Colonic mucosa (tissue), 4 donors: Measurements from ENCODE around the gene PPP2R5E. TPM values are rescaled to one million over a fixed set of nuclear protein-coding genes. Genes with fewer than 3 reads are reported as not detected.

ENCODE experiments used
- DNase-seq: peaks from one replicate; pipeline ENCODE4 v3.0.0-alpha.2; 2020
- H3K27ac ChIP-seq: fragments of 200-600 bp; one replicate; pipeline ENCODE4 v1.8.0; 2021
- H3K27me3 ChIP-seq: fragments of 200-600 bp; one replicate; pipeline ENCODE4 v1.8.0; 2021
- H3K36me3 ChIP-seq: fragments of 200-600 bp; one replicate; pipeline ENCODE4 v1.8.0; 2021
- H3K4me1 ChIP-seq: fragments of 200-600 bp; one replicate; pipeline ENCODE4 v1.8.0; 2021; ENCODE audit warnings: mild to moderate bottlenecking
- H3K4me3 ChIP-seq: fragments of 200-600 bp; one replicate; pipeline ENCODE4 v1.8.0; 2021
- H3K9ac ChIP-seq, 2 donors: one replicate each; pipeline ENCODE4 v1.7.0; 2013; ENCODE audit warnings: control low read depth in 2 of 2, low read depth in 2 of 2, low read length in 2 of 2
- H3K9me3 ChIP-seq: fragments of 200-600 bp; one replicate; pipeline ENCODE4 v1.8.0; 2021
- intact Hi-C: fragments of 100-400 bp; cut with DNase I; formaldehyde crosslinking; loops from one replicate; pipeline ENCODE4 v1.14.1; 2022
- total RNA-seq, 2 donors: library from RNA; stranded (reverse); fragmentation: NEBNext Ultra II Directional in 1 of 2; extraction: Animal tissue kit (Norgen Biotek cat#: 25700) in 1 of 2; gene quantifications; one replicate each; pipeline ENCODE4 v1.2.1, GENCODE V29; 2021
- TF ChIP-seq, protein P1 (sequence below): fragments of 200-600 bp; IDR thresholded peaks from one replicate; pipeline ENCODE4 v1.8.0; 2022; ENCODE audit warnings: antibody characterized with exemption, mild to moderate bottlenecking
- donor health status: healthy.
- donor health status: DM: no; HTN: no; CAD: no.
- donor health status: DM: no; HTN: no; CAD: no.

PPP2R5E gene
- total RNA-seq, 2 donors from 2014 or later: 58.0 to 62.7 TPM

- H3K4me3 ChIP-seq: no peak overlapping the region
- H3K27me3 ChIP-seq: no peaks in the 10 kb centered on the region
- no peaks in the 10 kb centered on the region for H3K36me3 ChIP-seq
- no peaks in the 10 kb centered on the region for H3K9me3 ChIP-seq
- no peaks in the 10 kb centered on the region for H3K4me1 ChIP-seq
- H3K27ac ChIP-seq: no peak overlapping the region
- no peak overlapping the region for H3K9ac ChIP-seq
- no peak for DNase-seq
- intact Hi-C loops: no loop called here
- TF ChIP-seq, protein P1, sequence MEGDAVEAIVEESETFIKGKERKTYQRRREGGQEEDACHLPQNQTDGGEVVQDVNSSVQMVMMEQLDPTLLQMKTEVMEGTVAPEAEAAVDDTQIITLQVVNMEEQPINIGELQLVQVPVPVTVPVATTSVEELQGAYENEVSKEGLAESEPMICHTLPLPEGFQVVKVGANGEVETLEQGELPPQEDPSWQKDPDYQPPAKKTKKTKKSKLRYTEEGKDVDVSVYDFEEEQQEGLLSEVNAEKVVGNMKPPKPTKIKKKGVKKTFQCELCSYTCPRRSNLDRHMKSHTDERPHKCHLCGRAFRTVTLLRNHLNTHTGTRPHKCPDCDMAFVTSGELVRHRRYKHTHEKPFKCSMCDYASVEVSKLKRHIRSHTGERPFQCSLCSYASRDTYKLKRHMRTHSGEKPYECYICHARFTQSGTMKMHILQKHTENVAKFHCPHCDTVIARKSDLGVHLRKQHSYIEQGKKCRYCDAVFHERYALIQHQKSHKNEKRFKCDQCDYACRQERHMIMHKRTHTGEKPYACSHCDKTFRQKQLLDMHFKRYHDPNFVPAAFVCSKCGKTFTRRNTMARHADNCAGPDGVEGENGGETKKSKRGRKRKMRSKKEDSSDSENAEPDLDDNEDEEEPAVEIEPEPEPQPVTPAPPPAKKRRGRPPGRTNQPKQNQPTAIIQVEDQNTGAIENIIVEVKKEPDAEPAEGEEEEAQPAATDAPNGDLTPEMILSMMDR: no peak
Measured at GRCh38 chr14:63515240-63515639, 27.9 kb downstream of the PPP2R5E start.

DNA sequence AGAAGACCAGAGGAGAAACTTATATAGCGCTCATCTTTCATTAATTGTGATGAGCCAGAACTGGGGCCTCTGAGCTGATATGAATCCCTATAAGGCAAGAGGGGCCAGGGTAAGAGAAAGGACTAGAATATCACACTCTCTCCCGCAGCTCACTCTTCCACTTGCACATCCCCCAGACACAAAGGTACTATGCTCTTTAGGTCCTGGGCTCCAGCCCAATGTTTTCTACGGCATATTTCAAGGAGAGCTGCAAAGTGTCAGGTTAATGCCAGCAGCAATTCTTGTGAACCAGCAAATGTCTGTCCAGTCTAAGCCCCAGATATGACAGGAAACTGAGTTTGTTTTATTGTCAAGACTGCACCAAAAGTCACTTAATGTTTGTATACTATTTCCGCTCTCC, 29.4 kb downstream of the PPP2R5E start:
- H3K9me3 ChIP-seq: no peaks in the 10 kb centered on the region
- H3K27me3 ChIP-seq: no peaks in the 10 kb centered on the region
- no peak overlapping the region for H3K27ac ChIP-seq
- TF ChIP-seq, protein P1: no peak
- no peaks in the 10 kb centered on the region for H3K4me1 ChIP-seq
- intact Hi-C loops: no loop called here
- H3K36me3 ChIP-seq: no peaks in the 10 kb centered on the region
- no peak overlapping the region for H3K4me3 ChIP-seq
- no peak for DNase-seq
- H3K9ac ChIP-seq: no peak overlapping the region

DNA sequence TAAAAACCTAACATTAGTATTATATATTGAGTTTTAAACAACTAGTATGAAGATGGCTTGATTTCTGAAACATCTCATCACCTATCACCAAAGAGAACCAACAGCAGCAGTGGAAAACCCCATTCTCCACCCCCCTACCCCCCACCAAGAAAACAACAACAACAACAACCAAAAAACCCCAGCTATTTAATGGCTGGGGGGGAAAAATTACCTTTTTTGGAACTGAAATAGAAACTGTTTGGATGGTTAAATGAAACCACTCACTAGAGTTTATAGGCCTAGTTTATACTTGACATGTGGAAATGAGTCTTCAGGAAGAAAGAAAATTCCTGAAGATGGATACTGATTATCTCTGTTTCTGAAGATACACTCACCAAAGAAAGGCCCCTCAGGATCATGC, 30.3 kb downstream of the PPP2R5E start:
- H3K9ac ChIP-seq: no peak overlapping the region
- no peaks in the 10 kb centered on the region for H3K27me3 ChIP-seq
- no peaks in the 10 kb centered on the region for H3K9me3 ChIP-seq

DNA sequence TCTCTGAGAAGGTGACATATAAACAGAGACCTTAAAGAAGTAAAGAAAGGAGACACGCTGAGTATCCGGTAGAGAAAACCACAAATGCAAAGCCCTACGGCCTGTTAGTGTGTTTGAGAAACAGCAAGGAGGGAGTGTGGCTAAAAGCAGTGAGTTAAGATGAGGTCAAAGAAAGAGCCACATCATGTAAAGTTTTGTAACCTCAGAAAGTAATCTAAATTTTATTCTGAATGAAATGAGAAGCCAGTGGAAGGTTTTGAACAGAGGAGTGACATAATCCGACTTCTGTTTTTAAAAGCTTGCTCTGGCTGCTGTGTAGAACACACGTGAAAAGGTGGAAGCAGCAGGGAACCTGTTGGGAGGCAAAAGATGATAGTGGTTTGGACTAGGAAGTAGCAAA, 32.6 kb downstream of the PPP2R5E start:
- no peak for DNase-seq
- Histone ChIP-seq H3K36me3 (no peaks in the 10 kb centered on the region), H3K4me1 (no peaks in the 10 kb centered on the region), H3K27me3 (no peaks in the 10 kb centered on the region), H3K27ac (no peak overlapping the region), H3K4me3 (no peak overlapping the region), H3K9me3 (no peaks in the 10 kb centered on the region), H3K9ac (no peak overlapping the region)
- intact Hi-C loops: no loop called here
- TF ChIP-seq, protein P1: no peak

More for the DNA sequence above, 30.3 kb downstream of the PPP2R5E start:
- H3K36me3 ChIP-seq: no peaks in the 10 kb centered on the region
- no peak for DNase-seq
- H3K27ac ChIP-seq: no peak overlapping the region
- TF ChIP-seq, protein P1: no peak
- intact Hi-C loops: no loop called here
- no peak overlapping the region for H3K4me3 ChIP-seq
- H3K4me1 ChIP-seq: no peaks in the 10 kb centered on the region

DNA sequence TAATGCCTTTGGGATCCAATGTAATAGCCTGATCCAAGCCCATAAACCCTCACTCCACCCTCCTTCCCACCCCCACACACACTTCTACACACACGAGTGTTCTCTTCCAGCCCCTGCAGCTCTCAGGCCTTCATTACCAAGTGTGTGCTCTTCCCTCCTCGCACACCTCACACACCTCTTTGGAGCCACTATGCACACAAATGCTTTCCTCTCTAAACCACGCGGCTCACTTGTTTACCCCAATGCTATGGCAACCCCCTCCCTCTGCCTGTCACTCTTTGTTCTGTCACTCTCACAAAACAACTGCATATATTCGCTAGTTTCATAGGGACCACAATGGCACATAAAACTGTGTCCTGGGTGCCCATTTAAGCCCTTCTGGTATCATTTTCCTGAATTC, 35.1 kb downstream of the PPP2R5E start:
- Histone ChIP-seq H3K9me3 (no peaks in the 10 kb centered on the region), H3K27me3 (no peaks in the 10 kb centered on the region), H3K36me3 (no peaks in the 10 kb centered on the region), H3K27ac (no peak overlapping the region), H3K9ac (no peak overlapping the region), H3K4me1 (no peaks in the 10 kb centered on the region), H3K4me3 (no peak overlapping the region)
- no peak for DNase-seq
- TF ChIP-seq, protein P1: no peak
- intact Hi-C loops: no loop called here

DNA sequence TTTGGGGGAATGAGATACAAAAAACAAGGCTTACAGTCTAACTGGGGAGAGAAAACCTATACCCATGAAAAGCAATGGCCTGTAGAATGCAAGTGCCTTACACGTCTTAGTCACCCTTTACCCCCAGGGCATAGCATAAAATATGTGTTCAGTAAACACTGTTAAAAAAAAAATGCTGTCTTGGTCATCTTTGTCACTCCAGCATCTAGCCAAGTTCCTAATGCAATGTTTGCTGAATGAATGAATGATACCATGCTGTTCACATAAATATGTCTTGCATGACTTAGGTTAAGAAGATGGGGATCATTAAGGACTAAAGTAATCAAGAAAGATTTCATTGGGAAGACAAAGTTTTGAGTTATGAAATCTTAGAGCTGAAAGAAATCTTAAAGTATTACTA, 38.5 kb downstream of the PPP2R5E start:
- Histone ChIP-seq H3K4me3 (no peak overlapping the region), H3K27ac (no peak overlapping the region), H3K9me3 (no peaks in the 10 kb centered on the region), H3K9ac (no peak overlapping the region), H3K4me1 (no peaks in the 10 kb centered on the region), H3K27me3 (no peaks in the 10 kb centered on the region), H3K36me3 (no peaks in the 10 kb centered on the region)
- no peak for DNase-seq
- intact Hi-C loops: no loop called here
- TF ChIP-seq, protein P1: no peak
